GM19240 (cell line): ENCODE data around the gene NR2C2.
A peak's percentile ranks its signal among the peaks of the same experiment; 100 is the strongest.

Experiments
- DNase-seq: peaks from one replicate; pipeline ENCODE4 v3.0.0; 2011; ENCODE audit warnings: low spot score; ENCODE audit not compliant: insufficient read length

NR2C2 gene

DNA sequence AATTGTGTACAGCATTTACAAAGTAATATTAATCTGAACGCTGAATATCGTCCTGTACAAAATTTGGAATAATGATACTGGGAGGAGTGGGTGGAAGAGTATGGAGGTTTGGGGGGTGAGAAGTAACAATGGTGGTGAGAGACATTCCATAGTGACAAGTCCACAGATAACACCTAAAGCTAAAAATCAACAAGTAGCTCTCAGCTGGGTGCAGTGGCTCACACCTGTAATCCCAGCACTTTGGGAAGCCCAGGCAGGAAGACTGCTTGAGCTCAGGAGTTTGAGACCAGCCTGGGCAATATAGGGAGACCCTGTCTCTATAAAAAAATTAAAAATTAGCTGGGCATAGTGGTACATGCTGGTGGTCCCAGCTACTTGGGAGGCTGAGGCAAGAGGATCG is 112.6 kb downstream of the NR2C2 start:
- no peak for DNase-seq

DNA sequence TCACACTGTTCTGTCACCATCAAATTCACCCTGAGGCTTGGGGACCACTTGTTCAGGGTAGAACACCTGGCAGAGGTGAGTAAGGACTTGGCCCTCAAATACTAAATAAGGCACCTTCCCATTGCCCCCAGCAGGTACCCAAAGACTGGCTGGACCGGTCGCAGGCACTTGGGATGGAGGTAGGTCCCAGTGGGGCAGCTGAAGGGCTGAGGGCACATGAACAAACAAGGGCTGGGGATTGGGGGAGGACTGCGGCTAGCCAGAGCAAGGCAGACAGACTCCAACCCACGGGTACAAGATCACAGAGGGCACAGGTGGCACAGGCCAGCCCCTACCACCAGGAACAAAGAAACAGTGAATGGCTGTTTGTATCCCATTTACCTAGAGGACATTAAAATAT is 115.9 kb downstream of the NR2C2 start:
- DNase-seq = no peak

DNA sequence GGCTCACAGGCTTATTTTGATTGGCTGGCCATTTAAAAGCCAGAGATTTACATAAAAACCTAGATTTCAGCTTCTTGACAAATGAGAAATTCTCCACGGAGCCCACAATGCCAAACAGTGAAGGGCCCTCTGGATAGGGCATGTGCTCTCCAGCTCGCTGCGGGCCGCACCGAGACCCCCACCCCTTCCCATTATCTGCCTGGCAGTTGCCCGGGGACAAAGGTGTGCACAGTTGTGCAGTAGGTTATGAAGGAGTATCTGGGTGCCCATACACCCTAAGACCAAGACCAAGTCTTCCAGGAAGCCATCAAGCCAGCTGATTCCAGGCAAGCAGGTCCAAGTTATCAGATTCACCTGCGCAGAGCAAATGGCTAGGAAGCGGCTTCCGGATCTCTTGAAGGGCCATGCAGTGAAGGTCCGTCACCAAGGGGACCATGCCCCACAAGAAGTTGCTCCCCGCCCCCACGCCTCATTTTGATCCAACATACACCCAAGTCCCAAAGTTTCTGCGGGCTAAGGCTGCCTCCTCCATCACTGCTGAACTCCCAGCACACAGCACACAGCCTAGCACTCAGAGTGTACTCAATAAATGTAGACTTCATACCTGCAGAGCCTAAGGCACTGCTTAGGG is 116.4 kb downstream of the NR2C2 start:
- no peak for DNase-seq

DNA sequence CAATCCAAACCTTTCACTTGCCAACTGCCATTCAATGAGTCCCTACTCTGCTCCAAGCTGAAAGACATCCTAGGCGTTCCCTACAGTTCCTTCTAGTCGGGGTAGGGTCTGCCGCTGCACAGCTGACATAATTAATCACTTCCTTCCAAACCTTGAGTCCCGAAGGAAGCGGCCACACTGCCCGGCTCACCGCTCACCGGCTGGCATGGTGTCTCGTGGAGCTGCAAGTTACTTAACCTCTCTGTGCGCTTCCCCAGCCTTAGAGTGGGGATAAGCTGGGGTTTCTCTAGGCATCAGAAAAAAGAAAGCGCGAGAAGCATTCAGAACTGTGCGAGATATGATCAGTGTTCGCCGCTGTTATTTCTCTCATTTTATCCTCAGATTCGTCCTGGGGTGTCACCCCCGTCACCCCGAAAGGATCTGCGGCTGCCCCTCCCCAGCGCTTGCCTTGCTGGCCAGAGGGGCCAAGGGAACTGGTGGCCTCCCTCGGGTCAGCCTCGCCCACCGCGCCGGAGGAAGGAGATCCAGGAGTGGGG is 117.0 kb downstream of the NR2C2 start:
- DNase-seq = peak; percentile 55

DNA sequence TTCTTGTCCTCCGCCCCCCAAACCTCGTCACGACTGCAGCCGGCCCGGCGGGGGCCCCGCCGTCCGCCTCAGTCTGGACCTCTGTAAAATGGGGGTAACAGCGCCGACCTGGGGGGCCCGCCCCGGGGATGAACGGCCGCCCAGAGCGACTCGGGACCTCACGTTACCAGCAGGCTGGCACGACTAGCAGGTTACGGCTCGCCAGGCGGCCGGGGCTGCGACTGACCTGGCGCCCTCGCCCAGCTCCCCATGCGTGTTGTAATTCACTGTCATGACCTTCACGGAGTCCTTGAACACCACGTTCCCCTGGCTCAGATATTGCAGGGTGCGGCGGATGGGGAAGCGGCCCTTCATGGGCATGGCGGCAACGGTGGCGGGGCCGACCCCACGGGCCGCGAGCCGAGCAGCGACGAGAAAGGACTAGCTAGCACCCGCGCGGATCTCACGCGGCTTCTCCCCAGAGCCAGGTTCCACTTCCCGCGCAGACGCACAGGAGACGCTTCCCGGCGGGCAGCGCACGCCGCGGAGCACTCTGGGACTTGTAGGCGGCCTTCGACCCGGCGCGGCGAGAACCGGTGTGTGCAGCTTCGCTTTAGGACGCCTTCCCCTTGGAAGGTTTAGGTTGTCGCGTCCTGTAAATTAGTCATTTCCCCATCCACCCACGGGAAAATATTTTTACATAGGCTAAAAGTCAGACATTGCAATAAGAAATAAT is 117.6 kb downstream of the NR2C2 start, which contains the start of gene MRPS25:
TSS of gene MRPS25 (minus strand) at position 481 of the 715 bp plus-strand sequence. CDS start at position 360, 121 bp downstream.
- peak; percentile 97 for DNase-seq

DNA sequence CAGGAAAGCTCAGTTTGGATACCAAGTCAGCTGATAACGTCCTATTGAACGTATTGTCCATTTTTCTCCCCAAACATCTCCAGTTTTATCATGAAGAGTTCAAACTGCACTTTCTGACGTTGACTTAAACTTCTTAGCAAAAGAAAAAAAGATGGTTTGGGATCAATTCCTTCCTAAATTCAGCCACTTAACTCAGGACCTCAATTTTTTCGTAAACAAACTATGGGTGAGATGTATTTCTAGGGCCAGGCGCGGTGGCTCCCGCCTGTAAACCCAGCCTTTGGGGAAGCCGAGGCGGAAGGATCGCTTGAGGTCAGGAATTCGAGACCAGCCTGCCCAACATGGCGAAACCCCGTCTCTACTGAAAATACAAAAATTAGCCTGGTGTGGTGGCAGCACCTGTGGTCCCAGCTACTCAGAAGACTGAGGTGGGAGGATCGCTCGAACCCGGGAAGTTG is 118.2 kb downstream of the NR2C2 start:
- DNase-seq = no peak

DNA sequence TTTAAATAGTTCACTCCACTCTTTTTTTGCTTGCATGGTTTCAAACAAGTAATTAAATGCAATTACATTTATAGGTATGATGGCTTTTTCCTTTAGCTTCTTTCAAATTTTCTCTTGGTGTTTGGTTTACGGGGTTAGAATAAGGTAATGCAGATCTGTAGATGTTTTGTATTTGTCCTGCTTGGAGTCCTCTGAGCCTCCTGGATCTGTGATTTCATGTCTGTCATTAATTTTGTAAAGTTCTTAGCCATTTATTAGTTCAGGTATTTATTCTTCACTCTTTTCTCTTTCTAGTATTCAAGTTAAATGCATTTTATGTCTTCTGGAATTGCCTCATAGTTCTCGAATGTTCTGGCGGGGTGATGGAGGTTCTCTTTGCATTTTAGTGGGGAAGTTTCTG is 119.1 kb downstream of the NR2C2 start:
- DNase-seq = no peak

DNA sequence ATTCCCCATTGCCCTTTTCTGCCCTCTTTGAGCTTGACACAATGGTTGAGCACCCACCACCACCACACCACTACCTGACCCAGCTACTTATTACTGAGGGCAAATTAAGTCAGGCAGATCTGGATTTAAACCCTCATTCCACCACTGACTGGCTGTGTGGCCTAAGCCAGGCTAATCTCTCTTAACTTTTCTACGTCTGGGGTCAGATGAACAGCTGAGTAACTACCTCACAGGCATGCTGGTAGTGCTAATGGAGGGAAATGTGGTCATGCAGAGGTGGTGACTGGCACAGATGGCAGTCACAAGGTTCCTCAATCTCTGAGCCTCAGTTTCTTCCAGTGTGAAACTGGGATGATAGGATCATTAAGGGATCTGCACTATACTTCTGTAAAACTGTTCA is 122.1 kb downstream of the NR2C2 start:
- no peak for DNase-seq

DNA sequence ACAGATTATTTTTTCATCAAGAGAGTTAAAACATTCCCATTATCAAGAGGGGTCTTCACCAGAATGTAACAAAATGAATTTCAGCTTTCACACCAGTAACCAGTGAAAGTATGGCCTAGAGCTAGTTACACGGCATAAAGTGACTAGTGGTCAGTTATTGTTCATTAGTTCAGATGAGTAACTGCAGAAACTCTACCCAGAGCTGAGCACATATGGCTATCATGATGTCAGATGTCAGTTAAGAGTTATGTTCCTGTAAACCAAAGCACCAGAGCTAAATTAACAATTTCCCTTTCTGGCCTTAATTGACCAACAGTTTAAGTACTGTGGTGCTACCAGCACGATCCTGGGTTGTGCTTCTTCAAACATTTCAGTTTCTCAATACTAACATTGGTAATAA is 124.3 kb downstream of the NR2C2 start:
- no peak for DNase-seq

DNA sequence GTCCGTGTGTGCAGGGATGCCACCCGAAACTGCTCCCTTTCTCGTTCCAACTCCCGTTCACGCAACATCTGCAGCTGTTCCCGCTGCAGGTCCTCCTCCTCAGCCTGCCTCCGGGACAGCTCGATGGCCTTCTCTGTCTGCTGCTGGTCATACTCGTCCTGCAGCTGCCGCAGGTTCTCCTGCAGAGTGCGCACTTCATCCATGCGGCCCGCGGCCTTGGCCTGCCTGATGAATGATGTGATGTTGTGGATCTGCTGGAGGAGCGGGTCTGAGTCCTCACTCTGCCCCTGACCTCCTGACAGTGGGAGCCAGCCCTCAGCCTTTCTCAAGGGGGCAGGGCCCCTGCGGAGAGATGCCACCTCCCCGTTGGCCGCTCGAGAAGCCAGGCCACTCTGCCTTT is 127.1 kb downstream of the NR2C2 start:
- no peak for DNase-seq

DNA sequence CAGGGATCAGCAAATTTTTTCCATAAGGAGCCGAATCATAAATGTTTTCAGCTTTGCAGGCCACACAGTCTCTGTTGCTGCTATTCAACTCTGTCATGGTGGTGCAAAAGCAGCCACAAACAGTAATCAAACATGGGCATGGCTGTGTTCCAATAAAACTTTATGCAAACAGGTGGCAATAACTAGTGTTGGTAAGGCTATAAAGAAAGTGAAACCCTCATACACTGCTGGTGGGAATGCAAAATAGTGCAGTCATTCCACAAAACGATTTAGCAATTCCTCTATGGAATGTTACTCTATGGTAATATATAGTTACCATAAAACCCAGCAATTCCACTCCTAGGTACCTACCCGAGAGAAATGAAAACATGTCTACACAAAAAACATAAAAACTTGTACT is 131.7 kb downstream of the NR2C2 start:
- DNase-seq = no peak

DNA sequence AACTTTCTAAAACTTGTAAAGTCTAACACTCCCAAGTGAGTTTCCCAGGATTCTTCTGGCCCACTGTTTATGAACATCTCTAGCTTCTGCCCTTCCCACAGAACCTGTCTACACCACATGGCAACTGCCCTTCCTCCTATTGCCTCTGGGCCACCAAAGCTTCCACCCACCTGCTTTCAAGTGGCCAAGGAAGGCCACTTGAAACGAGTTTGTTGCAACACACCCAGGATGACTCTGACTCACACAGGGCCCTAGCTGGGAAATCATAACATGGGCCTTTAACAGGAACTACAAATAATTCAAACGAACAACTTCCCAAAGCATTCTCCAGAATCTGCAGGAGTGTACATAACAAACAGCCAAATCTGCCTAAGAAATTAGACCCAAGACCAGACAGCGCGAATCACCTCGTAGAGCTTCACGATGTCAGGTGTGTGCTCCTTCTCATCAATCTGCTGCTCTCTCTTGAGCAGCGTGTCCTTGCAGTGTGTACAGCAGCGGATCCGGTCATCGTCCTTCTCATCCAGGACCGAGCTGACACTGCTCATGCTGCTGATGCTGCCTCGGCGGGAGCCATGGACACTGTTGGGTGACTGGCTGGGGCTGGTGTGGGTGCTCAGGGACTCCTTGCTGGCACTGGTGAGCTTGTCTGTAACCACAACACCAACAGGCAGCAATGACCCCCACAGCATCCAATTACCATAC is 134.7 kb downstream of the NR2C2 start:
- no peak for DNase-seq

DNA sequence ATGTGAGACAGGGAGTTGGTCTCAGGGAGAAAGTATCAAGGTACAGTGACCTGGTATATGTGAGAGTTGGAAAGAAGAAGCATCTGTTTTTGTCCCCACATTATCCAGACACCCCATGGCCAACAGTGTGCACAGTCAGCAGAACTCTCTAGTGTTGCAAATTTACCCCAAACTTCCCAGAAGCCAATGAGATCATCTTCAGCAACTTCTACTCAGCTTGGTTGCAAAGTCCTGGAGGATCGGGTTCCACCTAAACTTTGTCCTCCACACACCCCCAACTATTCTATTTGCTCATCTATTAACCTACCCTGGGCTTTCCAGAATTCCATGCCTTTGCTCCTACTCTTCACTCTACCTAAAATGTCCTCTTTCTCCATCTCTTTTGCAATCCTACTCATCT is 135.9 kb downstream of the NR2C2 start:
- DNase-seq = no peak

DNA sequence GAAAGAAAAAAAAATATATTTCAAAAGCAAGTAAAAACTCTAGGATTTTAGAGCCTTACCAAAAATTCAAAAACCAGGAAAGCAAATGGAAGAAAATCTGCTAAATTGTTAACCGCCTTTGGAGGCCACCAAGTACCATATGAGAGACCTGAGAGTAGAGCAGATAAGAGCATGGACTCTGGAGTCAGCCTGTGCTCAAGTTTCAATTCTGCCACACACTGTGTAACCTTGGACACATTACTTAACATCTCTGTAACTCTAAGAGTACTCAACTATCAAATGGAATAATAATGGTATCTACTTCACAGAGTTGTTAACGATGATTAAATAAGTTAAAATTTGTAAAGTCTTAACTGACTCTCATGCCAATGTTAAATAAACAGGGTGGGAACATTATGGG is 138.9 kb downstream of the NR2C2 start:
- no peak for DNase-seq

DNA sequence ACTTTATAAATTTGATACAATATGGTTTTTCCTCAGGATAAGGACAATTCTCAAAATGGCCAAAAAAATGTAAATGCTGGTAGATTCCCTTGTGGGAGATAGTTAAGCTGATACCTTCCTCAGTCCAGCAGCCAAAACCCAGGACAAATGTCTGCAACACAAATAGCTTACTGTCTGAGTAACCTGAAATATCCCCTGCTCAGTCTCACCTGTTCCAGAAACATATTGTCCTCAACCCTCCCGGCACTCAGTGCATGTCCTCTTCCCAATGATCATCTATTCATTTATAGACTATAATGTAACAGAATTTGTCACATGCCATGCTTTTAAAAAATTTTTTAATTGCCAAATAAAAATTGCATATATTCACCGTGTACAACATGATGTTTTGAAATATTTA is 139.3 kb downstream of the NR2C2 start:
- DNase-seq = no peak

DNA sequence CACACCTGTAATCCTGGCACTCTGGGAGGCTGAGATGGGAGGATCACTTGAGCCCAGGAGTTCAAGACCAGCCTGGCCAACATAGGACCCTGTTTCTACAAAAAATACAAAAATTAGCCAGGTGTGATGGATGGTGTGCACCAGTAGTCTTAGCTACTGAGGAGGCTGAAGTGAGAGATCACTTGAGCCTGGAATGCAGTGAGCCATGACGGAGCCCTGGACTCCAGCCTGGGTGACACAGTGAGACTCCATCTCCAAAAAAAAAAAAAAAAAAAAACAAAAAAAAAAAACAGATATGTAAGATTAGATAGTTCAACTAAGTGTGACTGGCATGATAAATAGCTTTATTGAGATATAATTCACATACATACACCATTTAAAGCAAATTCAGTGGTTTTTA is 141.8 kb downstream of the NR2C2 start:
- no peak for DNase-seq

DNA sequence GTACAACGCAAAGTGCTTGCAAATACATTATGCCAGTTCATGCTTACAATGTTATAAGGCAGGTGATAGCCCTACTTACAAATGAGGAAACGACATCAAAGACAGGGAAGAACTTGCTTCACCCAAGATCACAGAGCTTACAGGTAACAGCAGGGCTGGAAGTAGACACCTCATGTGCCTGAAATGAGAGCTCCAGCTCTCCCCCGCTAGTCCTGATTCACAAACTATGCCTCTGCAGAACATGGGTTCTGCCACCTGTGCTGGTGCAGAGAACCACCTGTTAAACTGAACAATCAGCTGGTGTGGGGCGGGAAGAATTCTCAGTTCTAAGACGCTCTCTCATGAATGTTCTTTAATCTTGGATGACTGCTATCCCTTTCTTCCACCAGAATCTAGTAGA is 144.2 kb downstream of the NR2C2 start:
- DNase-seq = no peak

DNA sequence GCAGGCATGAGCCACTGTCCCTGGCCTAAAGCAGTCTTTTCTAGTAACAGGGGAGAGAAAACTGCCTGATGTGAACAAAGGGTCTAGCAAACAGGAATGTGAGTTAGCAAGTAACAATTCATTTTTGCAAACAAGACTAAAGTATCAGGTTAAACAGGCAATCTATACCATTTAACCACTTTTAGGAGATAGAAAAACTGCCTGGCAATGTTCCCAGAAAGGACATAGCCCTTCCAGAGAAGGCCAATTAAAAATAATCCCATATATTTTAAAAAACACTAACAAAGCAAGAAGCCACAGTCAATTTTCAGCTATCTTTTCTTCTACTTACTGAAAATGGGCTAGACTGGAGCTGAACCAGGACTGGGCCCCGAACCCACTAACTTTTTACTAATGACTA is 145.3 kb downstream of the NR2C2 start:
- no peak for DNase-seq

DNA sequence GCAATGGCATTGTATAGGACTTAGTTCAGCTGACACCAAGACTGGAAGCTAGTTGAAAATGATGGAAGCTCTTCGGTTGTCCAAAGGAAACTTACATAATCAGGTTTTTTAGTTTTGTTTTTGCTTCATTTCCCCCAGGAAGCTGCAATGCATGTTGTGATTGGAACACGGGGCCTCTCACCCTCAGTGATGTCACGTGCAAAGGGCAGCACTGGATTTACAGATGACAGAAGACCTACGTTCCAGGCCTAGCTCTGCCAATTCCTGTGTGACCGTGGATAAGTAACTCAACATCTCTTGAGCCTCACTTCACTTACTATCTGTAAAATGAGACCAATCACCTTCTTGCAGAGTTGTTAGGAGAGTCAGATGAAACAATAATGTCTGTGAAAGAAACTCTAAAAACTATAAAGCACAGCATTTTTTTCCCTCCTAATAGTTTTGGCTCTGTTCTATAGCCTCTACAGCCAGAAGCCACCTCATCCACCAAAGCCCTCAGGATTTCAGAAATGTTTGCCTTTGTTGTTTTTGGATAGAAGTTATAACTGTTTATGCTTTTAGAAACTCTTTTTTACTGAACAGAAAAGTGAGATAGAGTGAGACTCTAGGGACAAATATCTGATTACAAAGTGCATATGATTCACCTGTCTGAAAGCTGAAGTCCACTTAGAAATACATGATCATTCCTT is 146.9 kb downstream of the NR2C2 start:
- DNase-seq = no peak

DNA sequence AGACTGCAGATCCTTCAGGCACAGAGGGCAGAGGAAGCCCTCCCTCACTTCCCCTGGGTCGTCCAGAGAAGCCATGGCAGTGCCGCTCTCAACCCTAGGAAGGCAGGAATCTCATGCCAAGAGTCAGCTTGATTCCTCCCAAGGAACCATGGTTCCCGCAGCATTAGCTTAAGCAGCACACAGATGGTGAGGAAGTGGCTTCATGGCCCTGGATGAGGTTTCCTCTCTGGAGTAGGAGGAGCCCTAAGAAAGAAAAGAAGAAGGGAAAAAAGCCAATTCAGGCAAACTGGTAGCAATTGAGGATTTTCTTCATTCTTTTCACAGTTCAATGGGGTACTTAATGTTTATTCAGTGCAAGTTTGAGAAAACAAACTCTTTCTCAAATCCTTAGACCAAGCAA is 148.7 kb downstream of the NR2C2 start:
- DNase-seq = no peak

DNA sequence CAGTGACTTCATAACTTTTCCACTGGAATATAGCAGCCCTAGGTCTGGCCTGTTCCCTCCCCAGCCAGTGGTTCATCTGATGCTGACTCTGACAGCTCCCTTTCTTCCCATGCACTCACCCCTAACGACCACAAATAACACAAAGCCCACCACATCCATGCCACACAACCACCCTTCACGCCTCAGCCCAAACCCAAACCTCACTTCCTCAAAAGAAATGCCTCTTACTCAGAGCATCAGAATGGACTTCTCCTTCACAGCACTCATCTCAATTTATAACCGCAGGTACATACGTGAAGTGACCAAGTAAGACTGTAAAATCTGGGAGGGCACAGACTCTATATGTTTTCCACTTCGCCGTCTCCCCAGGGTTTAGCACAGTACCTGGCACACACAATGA is 150.5 kb downstream of the NR2C2 start:
- no peak for DNase-seq
